ENCODE results near the gene EIF4G1.

The EIF4G1 gene

DNA sequence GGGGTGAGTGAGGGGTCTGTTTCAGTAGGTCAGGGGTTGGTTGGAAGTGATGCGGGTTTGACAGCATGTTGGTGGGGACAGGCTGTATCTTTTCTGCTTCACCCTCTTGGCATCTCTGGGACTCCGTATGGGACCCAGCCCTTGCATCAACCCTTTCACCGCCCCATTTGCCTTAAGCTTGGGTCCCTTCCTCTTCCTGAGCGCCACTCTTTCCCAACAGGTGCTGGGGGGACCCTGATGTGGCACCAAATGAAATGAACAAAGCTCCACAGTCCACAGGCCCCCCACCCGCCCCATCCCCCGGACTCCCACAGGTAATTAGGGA is 1.1 kb downstream of the EIF4G1 start:
- no peaks in the 10 kb centered on the region for H3K9me2 ChIP-seq (replicated peaks; ENCODE audit: control insufficient read depth, low read length)
- H4K20me1 ChIP-seq (ENCODE audit: control insufficient read depth, insufficient read depth, low read depth, low read length) = peaks cover 43% of the 10 kb centered on the region
- peaks cover 30% of the 10 kb centered on the region for H3K4me1 ChIP-seq (ENCODE audit: control insufficient read depth, low read length)
- peak overlapping the region; percentile 43 for H3K27ac ChIP-seq (ENCODE audit: low read depth, low read length)
- peaks cover 56% of the 10 kb centered on the region for H3K36me3 ChIP-seq (ENCODE audit: control insufficient read depth, low read length)
- H3F3A ChIP-seq (ENCODE audit: control insufficient read depth, insufficient read depth) = peaks cover 5% of the 10 kb centered on the region
- no peaks in the 10 kb centered on the region for H3K27me3 ChIP-seq (ENCODE audit: control insufficient read depth, low read length)
- peak overlapping the region; percentile 79 for H3K4me3 ChIP-seq (ENCODE audit: low read length)
- H3K4me2 ChIP-seq (ENCODE audit: low read length) = peak overlapping the region; percentile 77
- H3K9me3 ChIP-seq (ENCODE audit: control insufficient read depth, insufficient read depth, low read length) = no peaks in the 10 kb centered on the region
- TF ChIP-seq CTCF (IDR thresholded peaks at IDR 0.05; ENCODE audit: low read depth, low read length, poor library complexity, severe bottlenecking) (no peak), EZH2phosphoT487 (IDR thresholded peaks at IDR 0.05; ENCODE audit: borderline replicate concordance, low read length) (no peak)
- peaks cover 58% of the 10 kb centered on the region for H3K79me2 ChIP-seq (ENCODE audit: control insufficient read depth, low read length)

DNA sequence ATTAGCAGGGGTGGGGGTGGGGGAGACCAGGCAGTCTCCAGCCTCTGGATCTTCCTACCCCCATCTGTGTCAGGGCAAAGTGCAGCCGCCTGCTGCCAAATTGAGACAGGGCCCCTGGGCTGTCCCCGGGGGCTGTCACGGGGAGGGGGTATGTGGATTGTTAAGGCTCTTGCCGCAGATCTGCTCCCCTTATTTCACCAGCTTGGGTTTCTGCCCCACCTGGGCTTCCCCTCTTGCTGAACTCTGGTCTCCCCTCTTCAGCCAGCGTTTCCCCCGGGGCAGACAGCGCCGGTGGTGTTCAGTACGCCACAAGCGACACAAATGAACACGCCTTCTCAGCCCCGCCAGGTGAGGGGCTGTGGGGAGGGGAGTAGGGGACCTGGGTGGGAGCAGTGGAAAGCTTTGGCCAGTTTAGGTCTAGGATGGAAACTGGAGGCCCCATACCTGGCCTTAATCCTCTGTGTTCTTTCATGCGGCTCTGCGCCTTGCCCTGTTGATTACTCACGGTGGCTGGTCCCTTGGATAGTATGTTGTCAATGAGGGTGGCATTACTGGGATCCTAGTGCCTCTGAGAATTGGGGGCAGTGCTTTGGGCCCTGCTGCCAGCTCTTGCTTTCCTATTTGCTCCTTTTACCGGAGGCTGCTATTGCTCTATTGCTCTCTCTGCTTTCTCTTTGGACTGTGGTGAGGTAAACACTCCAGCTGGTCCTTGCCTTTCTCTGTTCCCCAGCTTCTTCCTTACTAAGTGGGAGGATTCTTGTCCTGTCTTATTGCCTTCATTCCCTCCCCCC is 1.7 kb downstream of the EIF4G1 start:
- Histone ChIP-seq H4K20me1 (ENCODE audit: control insufficient read depth, insufficient read depth, low read depth, low read length) (peaks cover 47% of the 10 kb centered on the region), H3K27me3 (ENCODE audit: control insufficient read depth, low read length) (no peaks in the 10 kb centered on the region), H3K9me3 (ENCODE audit: control insufficient read depth, insufficient read depth, low read length) (no peaks in the 10 kb centered on the region), H3K4me1 (ENCODE audit: control insufficient read depth, low read length) (peaks cover 30% of the 10 kb centered on the region), H3K36me3 (ENCODE audit: control insufficient read depth, low read length) (peaks cover 62% of the 10 kb centered on the region), H3K27ac (ENCODE audit: low read depth, low read length) (0 out of 2 replicates have a peak overlapping the region, but pooled peaks have one; percentile 43), H3K4me3 (ENCODE audit: low read length) (peak overlapping the region; percentile 79), H3K79me2 (ENCODE audit: control insufficient read depth, low read length) (peaks cover 64% of the 10 kb centered on the region), H3F3A (ENCODE audit: control insufficient read depth, insufficient read depth) (peaks cover 5% of the 10 kb centered on the region), H3K9me2 (replicated peaks; ENCODE audit: control insufficient read depth, low read length) (no peaks in the 10 kb centered on the region), H3K4me2 (ENCODE audit: low read length) (peak overlapping the region; percentile 77)
- no peak for TF ChIP-seq CTCF (IDR thresholded peaks at IDR 0.05; ENCODE audit: low read depth, low read length, poor library complexity, severe bottlenecking)
- no peak for TF ChIP-seq EZH2phosphoT487 (IDR thresholded peaks at IDR 0.05; ENCODE audit: borderline replicate concordance, low read length)

- peaks cover 1% of the 10 kb centered on the region for H3F3A ChIP-seq (ENCODE audit: control insufficient read depth, insufficient read depth)
- no peaks in the 10 kb centered on the region for H3K9me3 ChIP-seq (ENCODE audit: control insufficient read depth, insufficient read depth, low read length)
- H4K20me1 ChIP-seq (ENCODE audit: control insufficient read depth, insufficient read depth, low read depth, low read length) = peaks cover 47% of the 10 kb centered on the region
- no peaks in the 10 kb centered on the region for H3K27me3 ChIP-seq (ENCODE audit: control insufficient read depth, low read length)
- H3K4me3 ChIP-seq (ENCODE audit: low read length) = peak overlapping the region; percentile 79
- H3K4me2 ChIP-seq (ENCODE audit: low read length) = peak overlapping the region; percentile 77
- H3K79me2 ChIP-seq (ENCODE audit: control insufficient read depth, low read length) = peaks cover 71% of the 10 kb centered on the region
- H3K27ac ChIP-seq (ENCODE audit: low read depth, low read length) = no peak overlapping the region
- H3K4me1 ChIP-seq (ENCODE audit: control insufficient read depth, low read length) = peaks cover 30% of the 10 kb centered on the region
- no peaks in the 10 kb centered on the region for H3K9me2 ChIP-seq (replicated peaks; ENCODE audit: control insufficient read depth, low read length)
- no peak for TF ChIP-seq CTCF (IDR thresholded peaks at IDR 0.05; ENCODE audit: low read depth, low read length, poor library complexity, severe bottlenecking)
- no peak for TF ChIP-seq EZH2phosphoT487 (IDR thresholded peaks at IDR 0.05; ENCODE audit: borderline replicate concordance, low read length)
- H3K36me3 ChIP-seq (ENCODE audit: control insufficient read depth, low read length) = peaks cover 69% of the 10 kb centered on the region
Observed at GRCh38 chr3:184316792-184317191, 2.4 kb downstream of the EIF4G1 start.
